Ramos (cell line): ENCODE data around the gene MYOZ2.
"Not testable (repeated sequence)": the region's sequence is repeated elsewhere in the genome, so short reads cannot be mapped to it uniquely, and the experiment has no call there.

Experiments
- in situ Hi-C: fragments of 300-500 bp; cut with MboI; formaldehyde crosslinking; loops from one replicate; pipeline ENCODE4 v1.14.3; 2022; ENCODE audit warnings: low sequenced_read_pairs; ENCODE audit not compliant: unreplicated experiment

Gene MYOZ2

GRCh38 chr4:119124352-119124751 lies 11.3 kb upstream of the MYOZ2 start:
- in situ Hi-C loops, result no loop called here

- in situ Hi-C loops, result no loop called here
These were observed 9.7 kb upstream of the MYOZ2 start for GRCh38 chr4:119125931-119126330.

GRCh38 chr4:119128148-119128547 lies 7.5 kb upstream of the MYOZ2 start:
- in situ Hi-C loops, result no loop called here

- in situ Hi-C loops, result no loop called here
These were observed 5.1 kb upstream of the MYOZ2 start for GRCh38 chr4:119130365-119131065.

- in situ Hi-C loops, result no loop called here
These were observed 4.5 kb upstream of the MYOZ2 start for GRCh38 chr4:119131164-119131563.

- in situ Hi-C loops, result no loop called here
These were observed 3.3 kb upstream of the MYOZ2 start for GRCh38 chr4:119132306-119132705.

GRCh38 chr4:119136546-119136945 lies 914 bp downstream of the MYOZ2 start:
- in situ Hi-C loops, result no loop called here

- in situ Hi-C loops, result no loop called here
These were observed 2.4 kb downstream of the MYOZ2 start for GRCh38 chr4:119138046-119138445.

GRCh38 chr4:119139311-119139710 lies 3.7 kb downstream of the MYOZ2 start:
- in situ Hi-C loops, result no loop called here

- in situ Hi-C loops, result no loop called here
These were observed 4.2 kb downstream of the MYOZ2 start for GRCh38 chr4:119139822-119140252.

GRCh38 chr4:119141283-119141682 lies 5.7 kb downstream of the MYOZ2 start:
- in situ Hi-C loops, result not testable (repeated sequence)

- in situ Hi-C loops, result no loop called here
These were observed 7.2 kb downstream of the MYOZ2 start for GRCh38 chr4:119142833-119143232.

- in situ Hi-C loops, result not testable (repeated sequence)
These were observed 7.7 kb downstream of the MYOZ2 start for GRCh38 chr4:119143341-119143740.

GRCh38 chr4:119149110-119149509 lies 13.5 kb downstream of the MYOZ2 start:
- in situ Hi-C loops, result no loop called here

- in situ Hi-C loops, result no loop called here
These were observed 15.5 kb downstream of the MYOZ2 start for GRCh38 chr4:119151161-119151560.

GRCh38 chr4:119152741-119153140 lies 17.1 kb downstream of the MYOZ2 start:
- in situ Hi-C loops, result no loop called here

GRCh38 chr4:119162174-119162573 lies 26.5 kb downstream of the MYOZ2 start:
- in situ Hi-C loops, result no loop called here

GRCh38 chr4:119165767-119166166 lies 30.1 kb downstream of the MYOZ2 start:
- in situ Hi-C loops, result no loop called here

GRCh38 chr4:119170195-119170594 lies 34.6 kb downstream of the MYOZ2 start:
- in situ Hi-C loops, result no loop called here

GRCh38 chr4:119172223-119172622 lies 36.6 kb downstream of the MYOZ2 start:
- in situ Hi-C loops, result no loop called here

GRCh38 chr4:119173729-119174361 lies 38.2 kb downstream of the MYOZ2 start:
- in situ Hi-C loops, result not testable (repeated sequence)

GRCh38 chr4:119179011-119179410 lies 43.4 kb downstream of the MYOZ2 start:
- in situ Hi-C loops, result no loop called here
